K562 (cell line): ENCODE results near the gene LILRB3. TPM values are rescaled to one million over a fixed set of nuclear protein-coding genes. Genes with fewer than 3 reads are reported as not detected.
"Not testable (repeated sequence)": the region's sequence is repeated elsewhere in the genome, so short reads cannot be mapped to it uniquely, and the experiment has no call there.

Source experiments
- ATAC-seq: fragments of 200-7000 bp; cut with Tn5 transposase; 3 replicates; pipeline ENCODE4 v1.9.1; 2020; ENCODE audit warnings: moderate library complexity
- BruUV-seq: library from RNA; stranded (reverse); fragments of 400-500 nt; replicated peaks from 2 replicates; lab custom pipeline; 2021; lab: Mats Ljungman, UMichigan
- CTCF ChIA-PET: fragments of 300-600 bp; formaldehyde crosslinking; extraction: SDS; loops from one replicate; lab custom pipeline; 2021; ENCODE audit warnings: low intra/inter-chr PET ratio; lab: Yijun Ruan, JAX
- POLR2A ChIA-PET: fragments of 300-600, 350-650 bp; sonication (Branson Sonifier 250); formaldehyde crosslinking; extraction: SDS; loops from one replicate; lab custom pipeline; 2021; ENCODE audit warnings: antibody characterized with exemption, inconsistent platforms; lab: Yijun Ruan, JAX
- DNase-seq, 4 experiments: peaks; one replicate each; pipeline versions ENCODE4 v3.0.0 to v3.0.0-alpha.2; 2011 to 2018; ENCODE audit warnings: low spot score in 3 of 4, mixed read lengths in 3 of 4; ENCODE audit errors: extremely low read depth in 1 of 4
- FAIRE-seq: peaks from 2 replicates; lab custom pipeline; 2011; peaks lifted over from hg19 to GRCh38; lab: Jason Lieb, UNC
- H2AFZ ChIP-seq: 2 replicates; pipeline ENCODE4 v1.6.0; 2011; ENCODE audit warnings: low read depth, low read length, control low read depth, inconsistent platforms
- H3K27ac ChIP-seq: fragments of 200-600 bp; 3 replicates; pipeline ENCODE4 v1.8.0; 2011; ENCODE audit warnings: low read depth, mild to moderate bottlenecking, control low read depth, inconsistent platforms, low read length, moderate library complexity, mixed read lengths; ENCODE audit errors: extremely low read depth
- H3K27me3 ChIP-seq, 2 experiments: fragments of 300-600 bp in 1 of 2; 2 replicates in 1 of 2; 3 replicates in 1 of 2; pipeline versions ENCODE4 v1.6.0 to v1.8.0; 2011; ENCODE audit warnings: inconsistent platforms in 2 of 2, low read length in 2 of 2, mild to moderate bottlenecking in 1 of 2, mixed read lengths in 1 of 2, moderate library complexity in 1 of 2; ENCODE audit not compliant: control insufficient read depth in 2 of 2, insufficient read depth in 2 of 2
- H3K36me3 ChIP-seq: fragments of 300-600 bp; 3 replicates; pipeline ENCODE4 v1.8.0; 2011; ENCODE audit warnings: mild to moderate bottlenecking, low read length, inconsistent platforms; ENCODE audit not compliant: control insufficient read depth, insufficient read depth
- H3K4me1 ChIP-seq, 2 experiments: fragments of 200-600 bp in 1 of 2; replicated peaks in 1 of 2; 2 replicates in 1 of 2; 3 replicates in 1 of 2; pipeline versions ENCODE4 v1.5.1 to v1.8.0; 2011; ENCODE audit warnings: inconsistent platforms in 2 of 2, low read length in 2 of 2, mild to moderate bottlenecking in 1 of 2, mixed read lengths in 1 of 2, moderate library complexity in 1 of 2; ENCODE audit not compliant: control insufficient read depth in 2 of 2, insufficient read depth in 2 of 2
- H3K4me2 ChIP-seq: 2 replicates; pipeline ENCODE4 v1.6.1; 2011; ENCODE audit warnings: low read length, control low read depth, inconsistent platforms, mixed read lengths; ENCODE audit not compliant: insufficient read depth
- H3K4me3 ChIP-seq: fragments of 200-600 bp; sonication (generic), shearing (Covaris generic); 2 replicates; pipeline ENCODE4 v1.5.1; 2016; ENCODE audit warnings: control low read depth, inconsistent platforms
- H3K79me2 ChIP-seq: fragments of 200-600 bp; 3 replicates; pipeline ENCODE4 v1.8.0; 2011; ENCODE audit warnings: low read length, inconsistent platforms; ENCODE audit not compliant: control insufficient read depth, insufficient read depth
- H3K9ac ChIP-seq, 2 experiments: 2 replicates each; pipeline versions ENCODE4 v1.6.0 to v1.6.1; 2011; ENCODE audit warnings: low read depth in 2 of 2, low read length in 2 of 2, control low read depth in 1 of 2, inconsistent platforms in 1 of 2, mild to moderate bottlenecking in 1 of 2, mixed read lengths in 1 of 2; ENCODE audit not compliant: insufficient read depth in 1 of 2
- H3K9me1 ChIP-seq: one replicate; pipeline ENCODE4 v1.6.0; 2011; ENCODE audit warnings: inconsistent platforms, mild to moderate bottlenecking, low read length, moderate library complexity; ENCODE audit not compliant: control insufficient read depth, insufficient read depth
- H3K9me3 ChIP-seq: replicated peaks from 2 replicates; pipeline ENCODE4 v1.5.1; 2011; ENCODE audit warnings: low read depth, low read length, inconsistent platforms; ENCODE audit not compliant: control insufficient read depth, insufficient read depth
- H4K20me1 ChIP-seq: replicated peaks from 2 replicates; pipeline ENCODE4 v1.6.1; 2011; ENCODE audit warnings: low read length, inconsistent platforms, mixed read lengths; ENCODE audit not compliant: control insufficient read depth, insufficient read depth
- ARHGAP35 ChIP-seq: fragments of 450-650 bp; IDR thresholded peaks from 2 replicates; pipeline ENCODE4 v1.6.1; 2018; ENCODE audit not compliant: partially characterized antibody
- E2F6 ChIP-seq, 2 experiments: IDR thresholded peaks; 2 replicates each; pipeline ENCODE4 v1.6.1; 2011; ENCODE audit warnings: borderline replicate concordance in 1 of 2, control low read depth in 1 of 2, low read depth in 1 of 2, low read length in 1 of 2, mild to moderate bottlenecking in 1 of 2, mixed read lengths in 1 of 2, moderate library complexity in 1 of 2; ENCODE audit not compliant: insufficient read depth in 1 of 2, insufficient read length in 1 of 2, poor library complexity in 1 of 2, severe bottlenecking in 1 of 2; ENCODE audit errors: extremely low read depth in 1 of 2
- MIER1 ChIP-seq: fragments of 450-650 bp; IDR thresholded peaks from 2 replicates; pipeline ENCODE4 v1.6.1; 2016; ENCODE audit warnings: antibody characterized with exemption, mild to moderate bottlenecking, low read depth
- PCBP2 ChIP-seq: fragments of 200-400 bp; formaldehyde crosslinking; IDR thresholded peaks from 2 replicates; pipeline ENCODE4 v1.6.1; 2018; ENCODE audit warnings: low read length, low read depth, mild to moderate bottlenecking, moderate library complexity; ENCODE audit not compliant: poor library complexity, severe bottlenecking
- POLR2A ChIP-seq: fragments of 450-650 bp; conservative IDR thresholded peaks from 2 replicates; pipeline ENCODE4 v1.6.1; 2016
- POLR2G ChIP-seq: fragments of 200-400 bp; formaldehyde crosslinking; IDR thresholded peaks from 2 replicates; pipeline ENCODE4 v1.6.1; 2017; ENCODE audit warnings: low read depth, mild to moderate bottlenecking, antibody characterized with exemption, low read length, moderate library complexity
- RBFOX2 ChIP-seq: fragments of 200-400 bp; formaldehyde crosslinking; IDR thresholded peaks from 2 replicates; pipeline ENCODE4 v1.6.1; 2017; ENCODE audit warnings: low read depth, mild to moderate bottlenecking, low read length, moderate library complexity
- TEAD4 ChIP-seq, 2 experiments: sonication (generic) in 1 of 2; formaldehyde crosslinking in 1 of 2; IDR thresholded peaks; 2 replicates each; pipeline versions ENCODE4 v1.6.1 to v1.8.0; 2012 to 2022; ENCODE audit warnings: borderline replicate concordance in 1 of 2, inconsistent platforms in 1 of 2, low read length in 1 of 2, mild to moderate bottlenecking in 1 of 2, missing genetic modification reagents in 1 of 2
- ZNF507 ChIP-seq: conservative IDR thresholded peaks from 2 replicates; pipeline ENCODE4 v1.6.1; 2017; ENCODE audit warnings: missing genetic modification characterization, missing compliant biosample characterization
- WGBS: fragments of 100-300 bp; shearing (Covaris generic); methylation state at CpG from one replicate; pipeline ENCODE4 v1.1.6; 2016; ENCODE audit warnings: low coverage, mixed read lengths; ENCODE audit not compliant: insufficient coverage; ENCODE audit errors: missing lambda C conversion rate; 5-methylcytosine and 5-hydroxymethylcytosine counted together
- in situ Hi-C: fragments of 300-500 bp; cut with MboI; formaldehyde crosslinking; loops from 4 replicates; pipeline ENCODE4 v1.15.0; 2018; ENCODE audit warnings: inconsistent platforms, mixed read lengths
- intact Hi-C: fragments of 100-400 bp; cut with micrococcal nuclease; formaldehyde crosslinking; loops from 2 replicates; pipeline ENCODE4 v1.14.2; 2022
- polyA plus RNA-seq, 8 experiments: library from polyadenylated mRNA; depleted of rRNA in 4 of 8; stranded (reverse) in 5 of 8; unstranded in 3 of 8; fragments of >200 nt; fragmentation: Nextera tagmentation in 2 of 8; fragmentation: Illumina TruSeq in 1 of 8; extraction: Ambion mirVana in 2 of 8; extraction: Trizol in 1 of 8; gene quantifications; 2 replicates each; pipeline versions ENCODE4 v1.2.1 to v1.2.3, GENCODE V29; 2011 to 2014; ENCODE audit warnings: inconsistent platforms in 1 of 8, missing spikeins in 1 of 8
- total RNA-seq, 7 experiments: library from RNA; depleted of rRNA in 6 of 7; stranded (reverse); fragments of >200 nt in 6 of 7; fragmentation: Illumina TruSeq in 2 of 7; extraction: Trizol in 2 of 7; gene quantifications; 2 replicates each; pipeline versions ENCODE4 v1.2.1 to v1.2.3, GENCODE V29; 2011 to 2021; ENCODE audit warnings: low replicate concordance in 1 of 7

The LILRB3 gene
- total and polyA plus RNA-seq, 9 of the 15 experiments (the other 6 are each of a cell fraction or from before 2014, with no cell fraction given) = 0.01 to 0.09 TPM; not detected in 7

- TF ChIP-seq POLR2A (0 out of 2 replicates have a peak, but pooled peaks have one; percentile 15), ZNF507 (tag) (no peak), POLR2G (peak; percentile 62), E2F6 (IDR thresholded peaks at IDR 0.05; ENCODE audit: borderline replicate concordance in 1 of 2, extremely low read depth in 1 of 2, insufficient read depth in 1 of 2, insufficient read length in 1 of 2, low read depth in 1 of 2, low read length in 1 of 2, poor library complexity in 1 of 2, severe bottlenecking in 1 of 2) (no peak), ARHGAP35 (no peak), RBFOX2 (peak; percentile 45), TEAD4 (IDR thresholded peaks at IDR 0.05; ENCODE audit: low read length) (no peak), TEAD4 (CRISPR knock-in tag; IDR thresholded peaks at IDR 0.05; ENCODE audit: borderline replicate concordance) (no peak), MIER1 (no peak), PCBP2 (no peak)
- H3K27ac ChIP-seq = no peak overlapping the region
- FAIRE-seq (no peak), ATAC-seq (no peak), DNase-seq (no peak)
- H3K4me1 ChIP-seq = peaks cover 19 to 29% of the 10 kb centered on the region in 2 experiments
- no TSS peak for BruUV-seq
- no peak overlapping the region for H3K4me2 ChIP-seq
- H2AFZ ChIP-seq = no peak overlapping the region
- in situ Hi-C loops (no loop called here), intact Hi-C loops (no loop called here)
- H3K9ac ChIP-seq = peak overlapping the region in 1 of 2 experiments; percentile 70; a peak in 1 of 4 replicates
- no peaks in the 10 kb centered on the region for H3K9me3 ChIP-seq
- WGBS = 100% methylated on average over 4 of the region's 11 CpGs
- H3K27me3 ChIP-seq = no peaks in the 10 kb centered on the region
- ChIA-PET CTCF (no interaction called here), POLR2A (interaction anchor here (0.6 to 1.7 kb wide), 5 partner anchors 9 to 26 kb away, joined by 3 to 13 read pairs (median 4); partner anchors contain the start of genes RPS9 and TMC4)
- peaks cover 73% of the 10 kb centered on the region for H3K36me3 ChIP-seq
- no peaks in the 10 kb centered on the region; the same call in 1 of the 2 replicates for H4K20me1 ChIP-seq
- H3K9me1 ChIP-seq = peaks cover 9% of the 10 kb centered on the region
- peaks cover 27% of the 10 kb centered on the region for H3K79me2 ChIP-seq
- H3K4me3 ChIP-seq = no peak overlapping the region
These were observed 39.4 kb downstream of the LILRB3 start for GRCh38 chr19:54183431-54183830.

GRCh38 chr19:54181894-54182293 is 40.9 kb downstream of the LILRB3 start:
- intact Hi-C loops, ATAC-seq, H3K9me3 ChIP-seq, H2AFZ ChIP-seq, FAIRE-seq, POLR2A ChIA-PET, H4K20me1 ChIP-seq, H3K27me3 ChIP-seq, H3K4me2 ChIP-seq, BruUV-seq, H3K4me3 ChIP-seq, H3K9me1 ChIP-seq, H3K27ac ChIP-seq, H3K9ac ChIP-seq, in situ Hi-C loops, CTCF ChIA-PET: not testable (repeated sequence)
- peaks cover 12% of the 10 kb centered on the region for H3K79me2 ChIP-seq
- H3K36me3 ChIP-seq = peaks cover 67% of the 10 kb centered on the region
- peaks cover 6 to 19% of the 10 kb centered on the region in 2 experiments for H3K4me1 ChIP-seq
- DNase-seq = peak in 1 of 4 experiments; percentile 5
- WGBS = 80% methylated on average over 2 of the region's 3 CpGs
